ENCODE results near the gene ATG16L2.
"Not testable (repeated sequence)": the region's sequence is repeated elsewhere in the genome, so short reads cannot be mapped to it uniquely, and the experiment has no call there.

The ATG16L2 gene

GRCh38 chr11:72798361-72798760 is 15.8 kb upstream of the ATG16L2 start:
- H3K4me3 ChIP-seq (ENCODE audit: low read depth, low read length): no peak overlapping the region
- no peak for TF ChIP-seq CTCF (IDR thresholded peaks at IDR 0.05; ENCODE audit: low read depth, low read length)

GRCh38 chr11:72799441-72799840 is 14.8 kb upstream of the ATG16L2 start:
- no peak for TF ChIP-seq CTCF (IDR thresholded peaks at IDR 0.05; ENCODE audit: low read depth, low read length)
- H3K4me3 ChIP-seq (ENCODE audit: low read depth, low read length): no peak overlapping the region

- TF ChIP-seq CTCF (IDR thresholded peaks at IDR 0.05; ENCODE audit: low read depth, low read length): no peak
- no peak overlapping the region for H3K4me3 ChIP-seq (ENCODE audit: low read depth, low read length)
Observed at GRCh38 chr11:72802822-72803221, 11.4 kb upstream of the ATG16L2 start.

GRCh38 chr11:72805216-72805615 is 9.0 kb upstream of the ATG16L2 start:
- no peak overlapping the region for H3K4me3 ChIP-seq (ENCODE audit: low read depth, low read length)
- TF ChIP-seq CTCF (IDR thresholded peaks at IDR 0.05; ENCODE audit: low read depth, low read length): no peak

- not testable (repeated sequence) for H3K4me3 ChIP-seq (ENCODE audit: low read depth, low read length)
Observed at GRCh38 chr11:72806378-72806777, 7.8 kb upstream of the ATG16L2 start.

- no peak for TF ChIP-seq CTCF (IDR thresholded peaks at IDR 0.05; ENCODE audit: low read depth, low read length)
- H3K4me3 ChIP-seq (ENCODE audit: low read depth, low read length): no peak overlapping the region
Observed at GRCh38 chr11:72807021-72807693, 7.1 kb upstream of the ATG16L2 start.

- no peak for TF ChIP-seq CTCF (IDR thresholded peaks at IDR 0.05; ENCODE audit: low read depth, low read length)
- no peak overlapping the region for H3K4me3 ChIP-seq (ENCODE audit: low read depth, low read length)
Observed at GRCh38 chr11:72807792-72808191, 6.4 kb upstream of the ATG16L2 start.

- TF ChIP-seq CTCF (IDR thresholded peaks at IDR 0.05; ENCODE audit: low read depth, low read length): no peak
- H3K4me3 ChIP-seq (ENCODE audit: low read depth, low read length): no peak overlapping the region
Observed at GRCh38 chr11:72808331-72808798, 5.8 kb upstream of the ATG16L2 start.

GRCh38 chr11:72811686-72812085 is 2.5 kb upstream of the ATG16L2 start:
- not testable (repeated sequence) for H3K4me3 ChIP-seq (ENCODE audit: low read depth, low read length)
